GM21447 (cell line): ENCODE measurements around the gene RHEX.

Experiments used
- ATAC-seq: cut with Tn5 transposase; IDR thresholded peaks from one replicate; pipeline ENCODE4 v1.9.1; 2021; ENCODE audit not compliant: unreplicated experiment

Gene RHEX

GRCh38 chr1:206083750-206084149, 30.8 kb downstream of the RHEX start:
- no peak for ATAC-seq

GRCh38 chr1:206087091-206087490, 34.1 kb downstream of the RHEX start:
- no peak for ATAC-seq

- ATAC-seq: no peak
Measured at GRCh38 chr1:206089341-206089740, 36.4 kb downstream of the RHEX start.

GRCh38 chr1:206094024-206094423, 41.1 kb downstream of the RHEX start:
- no peak for ATAC-seq

GRCh38 chr1:206097381-206097780, 44.4 kb downstream of the RHEX start:
- ATAC-seq: no peak

- ATAC-seq: no peak
Measured at GRCh38 chr1:206098242-206098919, 45.4 kb downstream of the RHEX start.

- no peak for ATAC-seq
Measured at GRCh38 chr1:206100226-206100815, 47.3 kb downstream of the RHEX start.

GRCh38 chr1:206101351-206102045, 48.5 kb downstream of the RHEX start:
- no peak for ATAC-seq

- ATAC-seq: no peak
Measured at GRCh38 chr1:206102292-206102936, 49.4 kb downstream of the RHEX start.

GRCh38 chr1:206103979-206104378, 51.0 kb downstream of the RHEX start:
- no peak for ATAC-seq

- no peak for ATAC-seq
Measured at GRCh38 chr1:206105464-206105995, 52.6 kb downstream of the RHEX start.

GRCh38 chr1:206106328-206107167, 53.6 kb downstream of the RHEX start:
- ATAC-seq: peak; percentile 57

- no peak for ATAC-seq
Measured at GRCh38 chr1:206107168-206107544, 54.2 kb downstream of the RHEX start.

- no peak for ATAC-seq
Measured at GRCh38 chr1:206108635-206109034, 55.7 kb downstream of the RHEX start.

GRCh38 chr1:206109718-206110117, 56.7 kb downstream of the RHEX start:
- no peak for ATAC-seq

- no peak for ATAC-seq
Measured at GRCh38 chr1:206110161-206110560, 57.2 kb downstream of the RHEX start.

- no peak for ATAC-seq
Measured at GRCh38 chr1:206110820-206111219, 57.8 kb downstream of the RHEX start.

- no peak for ATAC-seq
Measured at GRCh38 chr1:206111271-206111927, 58.4 kb downstream of the RHEX start.

- ATAC-seq: no peak
Measured at GRCh38 chr1:206112600-206113301, 59.8 kb downstream of the RHEX start.
